ENCODE results near the gene AXIN1. TPM values are rescaled to one million over a fixed set of nuclear protein-coding genes. Genes with fewer than 3 reads are reported as not detected.

The AXIN1 gene
- total RNA-seq, 1 donor from 2014 or later, result 49.0 TPM

GRCh38 chr16:314351-314750 is 38.2 kb downstream of the AXIN1 start:
- Histone ChIP-seq H3K4me3 (ENCODE audit: low read depth, low read length) (no peak overlapping the region), H3K36me3 (ENCODE audit: control insufficient read depth, insufficient read depth, low read length) (peaks cover 38% of the 10 kb centered on the region), H3K27me3 (ENCODE audit: control insufficient read depth, insufficient read depth, low read length) (no peaks in the 10 kb centered on the region)
- FAIRE-seq (no peak), DNase-seq (ENCODE audit: low read depth) (no peak)
- TF ChIP-seq CTCF (IDR thresholded peaks at IDR 0.05; ENCODE audit: insufficient read depth, low read length, severe bottlenecking), result no peak

GRCh38 chr16:311725-312124 is 40.8 kb downstream of the AXIN1 start:
- Histone ChIP-seq H3K27me3 (ENCODE audit: control insufficient read depth, insufficient read depth, low read length) (no peaks in the 10 kb centered on the region), H3K4me3 (ENCODE audit: low read depth, low read length) (no peak overlapping the region), H3K36me3 (ENCODE audit: control insufficient read depth, insufficient read depth, low read length) (peaks cover 30% of the 10 kb centered on the region)
- FAIRE-seq (no peak), DNase-seq (ENCODE audit: low read depth) (no peak)
- TF ChIP-seq CTCF (IDR thresholded peaks at IDR 0.05; ENCODE audit: insufficient read depth, low read length, severe bottlenecking), result no peak

GRCh38 chr16:309476-309875 is 43.0 kb downstream of the AXIN1 start:
- DNase-seq (ENCODE audit: low read depth), result no peak
- TF ChIP-seq CTCF (IDR thresholded peaks at IDR 0.05; ENCODE audit: insufficient read depth, low read length, severe bottlenecking), result no peak
- peaks cover 35% of the 10 kb centered on the region for H3K36me3 ChIP-seq (ENCODE audit: control insufficient read depth, insufficient read depth, low read length)
- H3K4me3 ChIP-seq (ENCODE audit: low read depth, low read length), result no peak overlapping the region
- FAIRE-seq, result no peak
- no peaks in the 10 kb centered on the region for H3K27me3 ChIP-seq (ENCODE audit: control insufficient read depth, insufficient read depth, low read length)

- DNase-seq (ENCODE audit: low read depth), result no peak
- Histone ChIP-seq H3K36me3 (ENCODE audit: control insufficient read depth, insufficient read depth, low read length) (peaks cover 29% of the 10 kb centered on the region), H3K27me3 (ENCODE audit: control insufficient read depth, insufficient read depth, low read length) (no peaks in the 10 kb centered on the region), H3K4me3 (ENCODE audit: low read depth, low read length) (no peak overlapping the region)
- no peak for TF ChIP-seq CTCF (IDR thresholded peaks at IDR 0.05; ENCODE audit: insufficient read depth, low read length, severe bottlenecking)
- no peak for FAIRE-seq
Measured at GRCh38 chr16:307691-308312, 44.7 kb downstream of the AXIN1 start.

GRCh38 chr16:306911-307370 is 45.6 kb downstream of the AXIN1 start:
- DNase-seq (ENCODE audit: low read depth) (no peak), FAIRE-seq (no peak)
- TF ChIP-seq CTCF (IDR thresholded peaks at IDR 0.05; ENCODE audit: insufficient read depth, low read length, severe bottlenecking), result no peak
- no peaks in the 10 kb centered on the region for H3K27me3 ChIP-seq (ENCODE audit: control insufficient read depth, insufficient read depth, low read length)
- H3K4me3 ChIP-seq (ENCODE audit: low read depth, low read length), result no peak overlapping the region
- H3K36me3 ChIP-seq (ENCODE audit: control insufficient read depth, insufficient read depth, low read length), result peaks cover 29% of the 10 kb centered on the region
